ENCODE results near the gene SLC25A46.

SLC25A46 gene

DNA sequence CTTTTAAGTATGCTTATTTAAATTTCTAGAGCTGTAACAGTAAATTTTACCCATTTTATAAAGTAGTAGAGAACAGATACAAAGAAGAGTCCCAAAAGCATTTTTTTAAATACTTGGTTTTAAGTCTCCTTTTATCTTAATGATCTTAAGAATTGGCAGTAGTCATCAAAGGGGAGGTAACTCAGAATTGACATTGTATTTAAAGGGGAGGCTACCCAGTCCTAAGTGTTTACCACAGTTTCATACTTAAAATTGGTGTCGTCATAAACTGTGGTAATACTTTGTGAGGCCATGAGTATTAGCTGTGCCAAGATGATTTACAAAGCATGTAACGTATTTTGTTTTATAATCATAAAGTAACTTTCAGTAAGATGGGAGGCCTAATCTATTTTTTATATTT, 14.8 kb downstream of the SLC25A46 start:
- DNase-seq, result no peak
- TF ChIP-seq CTCF (IDR thresholded peaks at IDR 0.05; ENCODE audit: low read depth, low read length), result no peak
- H3K9me3 ChIP-seq, result no peaks in the 10 kb centered on the region
- peaks cover 10% of the 10 kb centered on the region for H3K36me3 ChIP-seq
- no peaks in the 10 kb centered on the region for H3K27me3 ChIP-seq
- H3K4me1 ChIP-seq, result no peaks in the 10 kb centered on the region
- H3K4me3 ChIP-seq (ENCODE audit: low read depth, low read length), result no peak overlapping the region

DNA sequence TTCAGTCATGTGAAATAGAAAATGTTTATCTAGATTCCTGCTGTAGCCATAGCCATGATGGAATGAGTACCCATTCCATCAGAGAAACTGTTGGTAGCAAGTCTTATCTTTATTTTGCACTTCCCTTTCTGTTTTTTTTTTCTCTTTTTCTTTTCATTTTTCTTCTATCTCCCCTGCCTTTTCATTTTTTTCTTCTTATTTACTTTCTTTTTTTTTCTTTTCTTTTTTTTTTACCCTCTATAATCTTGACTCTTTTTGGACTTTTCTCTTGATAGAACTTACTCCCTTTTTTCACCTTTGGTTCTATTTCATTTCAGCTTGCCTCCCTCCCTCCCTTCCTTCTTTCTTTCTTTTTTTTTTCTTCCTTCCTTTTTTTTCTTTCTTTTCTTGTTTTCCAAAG, 15.4 kb downstream of the SLC25A46 start:
- Histone ChIP-seq H3K9me3 (no peaks in the 10 kb centered on the region), H3K4me1 (no peaks in the 10 kb centered on the region), H3K27me3 (no peaks in the 10 kb centered on the region), H3K36me3 (peaks cover 6% of the 10 kb centered on the region; the same call in 1 of the 2 replicates), H3K4me3 (ENCODE audit: low read depth, low read length) (no peak overlapping the region)
- no peak for TF ChIP-seq CTCF (IDR thresholded peaks at IDR 0.05; ENCODE audit: low read depth, low read length)
- no peak for DNase-seq

GRCh38 chr5:110757118-110757729, 18.4 kb downstream of the SLC25A46 start:
- Histone ChIP-seq H3K4me3 (ENCODE audit: low read depth, low read length) (no peak overlapping the region), H3K36me3 (peaks cover 24% of the 10 kb centered on the region), H3K27me3 (no peaks in the 10 kb centered on the region), H3K4me1 (no peaks in the 10 kb centered on the region), H3K9me3 (no peaks in the 10 kb centered on the region)
- TF ChIP-seq CTCF (IDR thresholded peaks at IDR 0.05; ENCODE audit: low read depth, low read length), result peak; percentile 68
- peak; percentile 21 for DNase-seq

GRCh38 chr5:110760158-110760557, 21.4 kb downstream of the SLC25A46 start:
- no peaks in the 10 kb centered on the region for H3K9me3 ChIP-seq
- no peak overlapping the region for H3K4me3 ChIP-seq (ENCODE audit: low read depth, low read length)
- peaks cover 25% of the 10 kb centered on the region for H3K36me3 ChIP-seq
- no peak for DNase-seq
- no peak for TF ChIP-seq CTCF (IDR thresholded peaks at IDR 0.05; ENCODE audit: low read depth, low read length)
- no peaks in the 10 kb centered on the region for H3K27me3 ChIP-seq
- no peaks in the 10 kb centered on the region for H3K4me1 ChIP-seq

DNA sequence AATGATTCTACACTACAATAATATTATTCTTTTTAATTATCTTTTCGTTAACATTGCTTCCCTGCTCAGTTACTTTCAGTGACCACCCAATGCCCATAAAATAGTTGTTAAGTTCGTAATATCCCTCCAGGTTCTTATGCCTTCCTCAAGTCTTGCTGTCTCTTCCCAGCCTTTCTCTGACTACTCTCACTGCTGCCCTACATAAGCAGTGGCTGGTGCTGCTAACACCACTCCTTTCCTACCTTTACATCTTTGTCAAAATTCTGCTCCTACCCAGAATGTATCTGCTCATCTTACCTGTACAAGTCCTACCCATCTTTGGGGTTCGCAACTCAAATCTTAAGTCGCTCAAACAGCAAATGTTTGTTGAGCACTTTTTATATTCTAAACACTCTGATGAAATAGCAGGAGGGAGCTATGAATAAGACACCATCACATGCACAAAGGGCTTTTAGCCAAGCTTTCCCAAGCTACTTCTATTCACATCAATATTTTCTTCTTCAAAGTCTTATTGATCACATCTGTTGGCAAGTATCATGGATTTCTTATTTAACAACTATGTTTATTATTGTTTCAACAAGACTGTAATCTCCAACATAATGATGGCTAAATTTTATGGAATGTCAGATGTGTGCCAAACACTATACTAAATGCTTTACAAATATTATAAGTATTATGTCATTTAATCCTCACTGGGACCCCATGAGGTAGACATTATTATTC, 29.5 kb downstream of the SLC25A46 start:
- TF ChIP-seq CTCF (IDR thresholded peaks at IDR 0.05; ENCODE audit: low read depth, low read length), result no peak
- no peak overlapping the region for H3K4me3 ChIP-seq (ENCODE audit: low read depth, low read length)
- no peaks in the 10 kb centered on the region for H3K9me3 ChIP-seq
- H3K4me1 ChIP-seq, result no peaks in the 10 kb centered on the region
- no peaks in the 10 kb centered on the region for H3K36me3 ChIP-seq
- no peak for DNase-seq
- peaks cover 17% of the 10 kb centered on the region for H3K27me3 ChIP-seq

DNA sequence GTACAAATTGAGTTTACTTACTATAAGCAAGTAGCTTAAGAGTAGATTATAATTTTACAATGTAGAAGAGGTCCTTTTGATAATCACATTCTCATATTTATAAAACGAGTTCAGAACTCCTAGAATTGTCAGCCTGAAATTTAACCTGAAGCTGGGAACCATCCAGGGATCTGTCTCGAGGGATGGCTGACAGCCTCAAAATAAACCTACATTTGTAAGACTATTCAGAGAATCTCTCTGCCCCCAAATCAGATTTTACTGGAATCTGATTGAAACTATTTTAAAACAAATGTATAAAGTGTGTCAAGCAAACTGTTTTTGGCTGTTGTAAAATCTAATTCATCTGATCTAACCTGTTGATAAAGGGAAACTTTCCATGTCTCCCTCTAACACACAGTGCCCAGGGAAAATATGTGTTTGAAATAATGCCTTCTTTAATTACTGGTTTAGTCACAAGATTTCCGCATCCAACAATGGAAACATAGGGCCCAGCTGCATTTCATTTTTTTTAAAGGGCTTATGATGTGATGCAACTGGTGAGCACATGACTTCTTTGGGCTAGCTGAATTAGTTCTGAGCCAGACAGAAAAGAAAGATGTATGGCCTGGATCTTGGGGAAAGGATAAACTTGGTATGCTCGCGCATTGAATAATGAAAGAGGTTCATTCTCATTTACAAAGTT, 30.3 kb downstream of the SLC25A46 start:
- H3K4me1 ChIP-seq, result no peaks in the 10 kb centered on the region
- no peak overlapping the region for H3K4me3 ChIP-seq (ENCODE audit: low read depth, low read length)
- H3K36me3 ChIP-seq, result no peaks in the 10 kb centered on the region
- H3K9me3 ChIP-seq, result no peaks in the 10 kb centered on the region
- no peak for DNase-seq
- H3K27me3 ChIP-seq, result peaks cover 19% of the 10 kb centered on the region
- TF ChIP-seq CTCF (IDR thresholded peaks at IDR 0.05; ENCODE audit: low read depth, low read length), result no peak

Data from BE2C (cell line).